Pons (tissue), 1 donor: ENCODE data around the gene HIVEP3.

Experiments
- DNase-seq: peaks from one replicate; pipeline ENCODE4 v3.0.0-alpha.2; 2016; ENCODE audit warnings: low spot score

HIVEP3 gene

GRCh38 chr1:41530411-41530810, 388.3 kb downstream of the HIVEP3 start:
- no peak for DNase-seq

DNA sequence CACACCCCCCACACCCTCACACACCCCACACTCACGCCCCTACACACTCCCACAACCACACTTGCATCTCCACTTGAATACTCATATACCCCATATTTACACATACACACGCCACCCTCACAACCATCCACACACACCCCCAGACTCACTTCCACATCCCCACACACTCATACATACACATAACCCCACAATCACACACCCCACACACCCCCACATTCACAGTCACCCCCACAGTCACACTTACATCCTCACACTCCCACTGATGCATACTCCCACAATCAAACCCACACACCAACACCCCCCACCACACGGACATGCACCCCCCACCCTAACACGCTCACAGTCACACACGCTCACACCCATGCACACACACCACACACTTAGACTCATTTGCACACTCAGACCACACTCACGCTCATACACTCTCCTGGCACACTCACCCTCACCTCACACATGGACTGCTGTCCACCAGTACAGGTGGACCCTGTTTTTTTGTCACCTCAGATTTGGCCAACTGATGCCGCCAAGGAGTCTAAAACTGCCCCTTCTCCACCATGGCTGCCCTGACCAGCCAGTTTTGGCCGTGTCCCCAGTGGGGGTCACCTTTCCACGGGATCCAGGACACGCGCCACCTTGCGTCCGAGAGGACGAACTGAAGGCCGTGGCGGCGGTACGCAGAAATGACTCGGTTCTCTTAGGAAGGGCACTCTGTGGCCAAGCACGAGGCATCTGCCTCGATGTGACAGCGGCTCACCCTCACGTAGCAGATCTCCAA, 388.9 kb downstream of the HIVEP3 start:
- no peak for DNase-seq

- no peak for DNase-seq
These were observed 389.8 kb downstream of the HIVEP3 start for GRCh38 chr1:41528726-41529605.

DNA sequence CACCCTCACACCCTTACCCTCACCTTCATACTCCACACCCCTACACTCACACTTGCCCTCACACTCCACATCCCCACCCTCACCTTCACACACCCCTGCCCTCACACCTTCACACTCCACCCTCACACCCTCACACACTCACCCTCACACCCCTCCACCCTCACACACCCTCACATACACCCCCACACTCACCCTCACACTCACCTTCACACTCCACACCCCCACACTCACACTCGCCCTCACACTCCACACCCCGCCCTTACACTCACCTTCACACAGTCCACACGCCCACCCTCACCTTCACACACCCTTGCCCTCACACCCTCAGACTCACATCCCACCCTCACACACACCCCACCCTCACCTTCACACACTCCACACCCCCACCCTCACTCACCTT, 390.6 kb downstream of the HIVEP3 start:
- DNase-seq, result no peak

GRCh38 chr1:41526956-41527561, 391.7 kb downstream of the HIVEP3 start:
- no peak for DNase-seq

DNA sequence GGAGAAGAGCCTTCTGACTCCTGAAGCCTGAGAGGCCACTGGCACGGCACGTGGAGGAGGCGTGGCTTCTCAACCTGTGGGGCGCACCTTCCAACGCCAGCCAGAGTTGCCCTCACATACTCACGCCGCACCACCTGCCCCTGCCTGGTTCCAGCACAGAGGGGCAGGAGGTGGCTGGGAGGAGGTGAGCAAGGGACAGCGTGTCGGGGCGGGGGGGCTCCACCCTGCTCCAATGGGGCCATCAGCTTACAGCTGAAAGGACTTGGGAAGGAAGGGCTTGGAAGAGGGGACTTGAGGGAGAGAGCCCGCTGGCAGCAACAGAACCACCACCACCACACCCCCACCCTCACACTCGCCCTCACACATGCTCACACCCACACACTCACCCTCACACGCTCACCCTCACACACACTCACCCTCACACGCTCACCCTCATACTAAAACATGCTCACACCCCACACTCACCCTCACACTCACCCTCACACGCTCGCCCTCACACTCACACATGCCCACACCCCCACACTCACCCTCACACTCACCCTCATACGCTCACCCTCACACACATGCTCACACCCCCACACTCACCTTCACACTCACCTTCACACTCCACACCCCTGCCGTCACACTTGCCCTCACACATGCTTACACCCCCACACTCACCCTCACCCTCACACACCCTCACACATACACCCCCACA, 392.7 kb downstream of the HIVEP3 start:
- DNase-seq, result no peak

- no peak for DNase-seq
These were observed 393.7 kb downstream of the HIVEP3 start for GRCh38 chr1:41524676-41525675.

- no peak for DNase-seq
These were observed 394.6 kb downstream of the HIVEP3 start for GRCh38 chr1:41523949-41524675.

DNA sequence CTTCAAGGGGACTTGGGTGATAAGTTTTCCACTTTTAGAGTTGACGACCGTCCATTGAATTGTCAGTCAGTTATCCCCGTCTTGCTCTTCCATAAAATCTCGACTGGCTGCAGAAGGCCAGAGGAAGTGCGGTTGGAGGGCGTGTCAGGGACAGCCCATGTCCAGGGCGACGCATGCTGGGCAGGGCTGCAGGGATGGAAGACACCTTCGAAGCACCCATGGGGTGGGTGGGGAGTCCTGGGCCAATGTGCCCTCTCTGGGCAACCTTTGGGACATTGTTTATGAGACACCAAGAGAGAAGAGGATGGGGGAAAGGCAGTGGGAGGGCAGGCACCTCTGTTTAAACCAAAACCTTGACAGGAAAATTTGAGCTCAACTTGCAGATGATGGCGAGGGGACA, 395.7 kb downstream of the HIVEP3 start:
- no peak for DNase-seq

GRCh38 chr1:41521766-41522165, 397.0 kb downstream of the HIVEP3 start:
- no peak for DNase-seq

DNA sequence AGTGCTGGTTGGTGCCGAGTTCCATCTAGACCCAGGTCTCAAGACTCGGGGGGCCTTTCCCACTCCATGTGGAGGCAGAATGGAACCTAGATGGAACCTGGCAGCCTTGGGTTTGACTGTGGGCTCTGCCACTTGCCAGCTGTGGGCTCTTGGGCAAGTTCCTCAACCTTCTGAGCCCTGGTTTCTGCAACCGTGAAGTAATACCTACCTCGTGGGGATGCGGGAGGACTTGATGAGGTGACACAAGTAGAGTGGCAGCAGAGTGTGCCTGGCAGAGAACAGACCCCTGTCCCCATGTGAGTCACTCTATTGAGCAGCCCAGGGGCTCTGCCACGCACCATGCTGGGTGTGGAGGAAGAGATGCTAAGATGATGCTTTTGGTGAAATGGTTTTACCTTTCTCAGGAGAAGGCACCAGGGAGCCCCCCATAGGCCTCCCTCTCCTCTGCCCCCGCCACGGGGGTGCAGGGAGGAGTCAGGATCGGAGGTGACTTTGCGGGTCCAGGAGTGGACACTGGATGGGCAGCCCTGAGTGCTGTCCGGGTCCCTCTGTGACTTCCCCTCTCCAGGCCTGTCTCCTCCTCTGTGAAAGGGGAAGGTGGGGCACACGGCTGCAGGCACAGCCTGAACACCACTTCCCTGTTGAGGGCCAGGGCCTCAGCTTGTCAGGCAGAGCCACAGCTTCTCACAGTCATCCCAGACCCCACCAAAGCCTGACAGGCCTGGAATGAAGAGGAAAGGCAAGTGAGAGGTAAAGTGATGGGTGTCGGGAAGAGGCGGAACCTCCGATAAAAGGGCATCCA, 397.6 kb downstream of the HIVEP3 start:
- DNase-seq, result no peak

DNA sequence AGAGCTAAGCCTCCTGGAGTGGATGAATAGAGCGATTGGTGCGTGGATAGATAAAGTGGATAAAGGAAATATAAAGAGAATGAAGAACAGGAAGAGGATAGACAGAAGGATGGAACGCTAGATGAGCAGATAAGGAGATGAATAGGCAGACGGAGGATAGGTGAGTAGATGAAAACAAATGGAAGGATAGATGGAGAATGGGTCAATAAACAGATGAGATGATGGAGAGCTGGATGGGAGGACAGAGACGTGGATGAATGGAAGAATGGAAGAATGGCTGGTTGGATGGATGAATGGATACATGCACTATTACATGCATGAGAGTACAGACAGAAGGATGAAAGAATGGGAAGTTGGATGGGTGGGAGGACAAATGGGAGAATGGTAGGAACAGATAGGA, 399.1 kb downstream of the HIVEP3 start:
- no peak for DNase-seq

DNA sequence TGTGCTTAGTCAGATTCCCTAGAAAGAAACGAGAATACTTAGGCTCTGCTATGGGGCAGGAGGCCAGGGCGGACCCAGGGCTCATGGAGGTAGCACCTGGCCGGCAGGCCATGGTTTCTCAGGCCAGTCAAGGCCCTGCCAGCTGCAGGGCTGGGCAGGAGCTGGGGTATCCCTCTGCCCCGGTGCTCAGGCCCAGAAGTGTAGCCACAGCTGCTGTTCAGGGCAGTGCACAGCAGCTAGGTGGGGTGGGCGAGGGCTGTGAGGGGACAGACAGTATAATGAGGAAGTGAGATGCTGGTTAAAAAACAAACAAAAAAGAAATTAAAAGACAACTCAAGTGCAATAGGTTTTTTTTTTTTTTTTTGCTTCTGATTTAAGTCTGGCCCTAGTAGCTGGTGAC, 400.3 kb downstream of the HIVEP3 start:
- no peak for DNase-seq

DNA sequence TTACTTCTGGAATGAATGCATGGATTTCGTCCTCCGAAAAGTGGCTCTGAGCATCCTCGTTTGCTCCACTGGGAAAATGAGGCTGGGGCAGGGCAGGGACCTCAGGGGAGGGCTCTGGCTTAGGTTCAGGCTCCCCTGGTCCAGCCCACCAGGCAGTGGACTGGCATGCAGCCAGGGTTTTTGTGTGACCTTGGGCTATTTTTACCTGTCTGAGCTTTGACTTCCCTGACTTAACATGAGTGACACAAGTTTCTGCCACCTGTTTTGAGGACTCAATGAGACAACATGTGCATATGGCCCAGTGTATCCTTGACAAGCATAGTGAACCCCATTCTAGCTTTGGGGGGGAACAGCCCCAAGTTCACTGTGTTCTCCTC, 401.7 kb downstream of the HIVEP3 start:
- DNase-seq, result no peak

- peak; percentile 92 for DNase-seq
These were observed 402.3 kb downstream of the HIVEP3 start for GRCh38 chr1:41516168-41517061.

DNA sequence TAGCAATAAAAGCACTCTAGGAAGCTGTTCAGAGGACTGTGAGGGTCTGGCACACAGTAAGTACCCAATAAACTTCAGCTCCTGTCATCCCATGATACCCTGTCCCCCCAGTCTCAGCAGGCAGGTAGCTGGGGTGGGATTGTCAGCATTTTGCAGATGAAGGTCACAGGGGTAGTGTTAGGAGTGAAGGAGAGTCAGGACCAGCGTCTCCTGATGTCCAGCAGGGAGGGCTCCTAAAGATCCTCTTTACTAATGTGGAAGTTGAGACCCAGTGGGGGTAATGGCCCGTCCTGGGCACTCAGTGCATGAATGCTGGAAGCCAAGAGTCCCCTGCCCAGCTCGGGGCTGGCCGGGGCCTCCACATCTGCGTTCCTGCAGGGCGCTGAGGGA, 402.9 kb downstream of the HIVEP3 start:
- DNase-seq, result no peak

DNA sequence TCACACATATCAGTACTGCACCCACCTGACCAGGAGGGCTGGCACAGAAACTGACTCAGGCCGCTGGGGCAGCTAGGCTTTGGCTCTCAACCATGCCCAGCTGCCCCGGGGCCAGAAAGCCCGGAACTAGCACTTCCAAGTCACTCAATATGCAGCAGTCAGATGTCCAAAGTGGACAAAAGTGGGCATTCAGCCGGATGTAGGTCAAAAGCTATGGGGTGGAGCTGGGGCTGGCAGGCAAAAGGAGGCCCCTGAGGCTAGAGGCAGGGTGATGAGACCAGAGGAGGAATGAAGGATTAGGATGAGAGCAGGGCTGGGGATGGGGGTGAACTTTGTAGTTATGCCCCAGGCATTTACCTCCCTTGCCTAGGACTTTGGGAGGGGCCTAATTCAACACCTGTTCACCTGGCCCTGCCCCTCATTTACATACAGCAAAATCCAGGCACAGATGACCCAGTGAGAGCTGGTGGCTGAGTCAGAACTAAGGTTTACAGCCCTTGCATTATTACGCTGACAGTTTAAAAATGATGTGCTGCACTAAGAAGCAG, 403.5 kb downstream of the HIVEP3 start:
- peak; percentile 98 for DNase-seq

DNA sequence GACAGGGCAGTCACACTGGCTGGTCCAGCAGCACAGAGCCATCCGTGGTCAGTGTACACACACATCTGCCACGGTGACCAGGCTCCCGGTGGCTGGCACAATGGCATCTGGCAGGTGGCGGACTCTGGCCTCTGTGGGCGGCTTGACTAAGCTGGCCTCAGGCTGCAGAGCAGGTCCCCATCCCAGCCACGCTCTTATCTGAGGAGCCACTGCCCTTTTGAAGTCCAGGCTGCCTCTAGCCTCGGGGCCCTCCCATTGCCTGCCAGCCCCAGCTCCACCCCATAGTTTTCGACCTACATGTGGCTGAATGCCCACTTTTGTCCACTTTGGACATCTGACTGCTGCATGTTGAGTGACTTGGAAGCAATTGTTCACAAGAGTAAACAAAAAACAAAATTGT, 404.3 kb downstream of the HIVEP3 start:
- no peak for DNase-seq
